ENCODE results near the gene TM7SF2.

DNA sequence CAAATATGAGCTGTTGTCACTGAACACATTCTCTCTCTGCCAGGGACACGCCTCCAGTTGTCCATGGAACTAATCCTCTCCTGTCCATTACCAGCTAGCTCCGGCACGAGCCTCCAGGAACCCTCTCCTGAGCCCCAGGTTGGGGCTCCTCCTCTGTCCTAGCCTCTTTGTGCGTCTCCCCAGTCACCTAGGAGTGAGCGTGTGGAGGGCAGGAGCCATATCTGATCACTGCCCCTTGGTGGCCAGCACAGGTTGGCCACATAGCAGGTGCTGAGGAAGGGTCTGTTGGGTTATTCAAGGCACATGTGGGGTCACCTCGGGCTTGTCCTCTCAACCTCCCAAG lies 20.2 kb downstream of the TM7SF2 start:
- TF ChIP-seq, protein P1, sequence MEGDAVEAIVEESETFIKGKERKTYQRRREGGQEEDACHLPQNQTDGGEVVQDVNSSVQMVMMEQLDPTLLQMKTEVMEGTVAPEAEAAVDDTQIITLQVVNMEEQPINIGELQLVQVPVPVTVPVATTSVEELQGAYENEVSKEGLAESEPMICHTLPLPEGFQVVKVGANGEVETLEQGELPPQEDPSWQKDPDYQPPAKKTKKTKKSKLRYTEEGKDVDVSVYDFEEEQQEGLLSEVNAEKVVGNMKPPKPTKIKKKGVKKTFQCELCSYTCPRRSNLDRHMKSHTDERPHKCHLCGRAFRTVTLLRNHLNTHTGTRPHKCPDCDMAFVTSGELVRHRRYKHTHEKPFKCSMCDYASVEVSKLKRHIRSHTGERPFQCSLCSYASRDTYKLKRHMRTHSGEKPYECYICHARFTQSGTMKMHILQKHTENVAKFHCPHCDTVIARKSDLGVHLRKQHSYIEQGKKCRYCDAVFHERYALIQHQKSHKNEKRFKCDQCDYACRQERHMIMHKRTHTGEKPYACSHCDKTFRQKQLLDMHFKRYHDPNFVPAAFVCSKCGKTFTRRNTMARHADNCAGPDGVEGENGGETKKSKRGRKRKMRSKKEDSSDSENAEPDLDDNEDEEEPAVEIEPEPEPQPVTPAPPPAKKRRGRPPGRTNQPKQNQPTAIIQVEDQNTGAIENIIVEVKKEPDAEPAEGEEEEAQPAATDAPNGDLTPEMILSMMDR (conservative IDR thresholded peaks at IDR 0.05), result no peak
- TF ChIP-seq EZH2 (IDR thresholded peaks at IDR 0.05; ENCODE audit: low read depth), result no peak
